Measurements from ENCODE around the gene ACTN1.

- TF ChIP-seq CTCF (conservative IDR thresholded peaks at IDR 0.05) (no peak), ZFX (IDR thresholded peaks at IDR 0.05) (no peak; the same call in 1 of the 2 replicates)
Observed at GRCh38 chr14:68890173-68890931, 88.8 kb downstream of the ACTN1 start.
